GM12878 (cell line): ENCODE measurements around the gene NANOS1. TPM values are rescaled to one million over a fixed set of nuclear protein-coding genes. Genes with fewer than 3 reads are reported as not detected.
A peak's percentile ranks its signal among the peaks of the same experiment; 100 is the strongest.

ENCODE experiments used
- ATF7 ChIP-seq: fragments of 450-650 bp; IDR thresholded peaks from 2 replicates; pipeline ENCODE4 v1.6.1; 2016; ENCODE audit warnings: low read depth, mild to moderate bottlenecking
- CUX1 ChIP-seq: IDR thresholded peaks from 2 replicates; pipeline ENCODE4 v1.6.1; 2012; ENCODE audit warnings: improper control_type of control experiment, low read depth, low read length; ENCODE audit not compliant: insufficient replicate concordance
- DPF2 ChIP-seq: fragments of 450-650 bp; IDR thresholded peaks from 2 replicates; pipeline ENCODE4 v1.6.1; 2017; ENCODE audit warnings: mild to moderate bottlenecking
- E4F1 ChIP-seq: fragments of 450-650 bp; IDR thresholded peaks from 2 replicates; pipeline ENCODE4 v1.6.1; 2018; ENCODE audit warnings: borderline replicate concordance, mild to moderate bottlenecking; ENCODE audit not compliant: partially characterized antibody
- FOXM1 ChIP-seq: IDR thresholded peaks from 2 replicates; pipeline ENCODE4 v1.6.1; 2012; ENCODE audit warnings: low read depth, mild to moderate bottlenecking, inconsistent platforms, low read length, moderate library complexity
- GABPA ChIP-seq: IDR thresholded peaks from 2 replicates; pipeline ENCODE4 v1.6.1; 2014; ENCODE audit warnings: antibody characterized with exemption, low read depth, mild to moderate bottlenecking, inconsistent platforms
- GATAD2B ChIP-seq: fragments of 450-650 bp; conservative IDR thresholded peaks from 2 replicates; pipeline ENCODE4 v1.6.1; 2017; ENCODE audit warnings: low read depth, mild to moderate bottlenecking, moderate library complexity
- HCFC1 ChIP-seq: fragments of 150-350 bp; IDR thresholded peaks from 2 replicates; pipeline ENCODE4 v1.6.1; 2014; ENCODE audit warnings: low read length
- JUNB ChIP-seq: IDR thresholded peaks from 2 replicates; pipeline ENCODE4 v1.6.1; 2016; ENCODE audit warnings: antibody characterized with exemption, mild to moderate bottlenecking
- MEF2B ChIP-seq: fragments of 450-650 bp; IDR thresholded peaks from 2 replicates; pipeline ENCODE4 v1.6.1; 2018; ENCODE audit warnings: mild to moderate bottlenecking, moderate library complexity; ENCODE audit not compliant: partially characterized antibody, poor library complexity, severe bottlenecking
- NFIC ChIP-seq: IDR thresholded peaks from 2 replicates; pipeline ENCODE4 v1.6.1; 2012; ENCODE audit warnings: low read depth, mild to moderate bottlenecking, inconsistent platforms, low read length, moderate library complexity
- PAX5 ChIP-seq: IDR thresholded peaks from 2 replicates; pipeline ENCODE4 v1.6.1; 2011; ENCODE audit warnings: low read depth, low read length, borderline replicate concordance
- PBX3 ChIP-seq: IDR thresholded peaks from 2 replicates; pipeline ENCODE4 v1.6.1; 2011; ENCODE audit warnings: mild to moderate bottlenecking, low read depth, low read length, moderate library complexity; ENCODE audit not compliant: insufficient replicate concordance
- SREBF2 ChIP-seq: IDR thresholded peaks from 2 replicates; pipeline ENCODE4 v1.6.1; 2012; ENCODE audit warnings: mild to moderate bottlenecking, low read length
- SRF ChIP-seq, 2 experiments: IDR thresholded peaks; 2 replicates each; pipeline ENCODE4 v1.6.1; 2011; ENCODE audit warnings: low read depth in 2 of 2, low read length in 2 of 2, mild to moderate bottlenecking in 1 of 2, moderate library complexity in 1 of 2
- SUZ12 ChIP-seq: fragments of 200-600 bp; sonication (generic); IDR thresholded peaks from one replicate; pipeline ENCODE4 v1.6.1; 2018; ENCODE audit warnings: antibody characterized with exemption, mild to moderate bottlenecking; ENCODE audit not compliant: unreplicated experiment
- WRNIP1 ChIP-seq: IDR thresholded peaks from 2 replicates; pipeline ENCODE4 v1.6.1; 2011; ENCODE audit warnings: low read depth, low read length, improper control_type of control experiment, borderline replicate concordance
- YY1 ChIP-seq: IDR thresholded peaks from 2 replicates; pipeline ENCODE4 v1.6.1; 2011; ENCODE audit warnings: low read depth, mild to moderate bottlenecking, low read length
- polyA plus RNA-seq, 11 experiments: library from polyadenylated mRNA; depleted of rRNA in 4 of 11; unstranded in 6 of 11; stranded (reverse) in 5 of 11; fragments of >200 nt; fragmentation: Nextera tagmentation in 4 of 11; fragmentation: Illumina TruSeq in 1 of 11; extraction: Ambion mirVana in 4 of 11; extraction: Trizol in 1 of 11; gene quantifications; 1 replicate in 1 of 11; 2 replicates in 10 of 11; pipeline versions ENCODE4 v1.2.1 to v1.2.3, GENCODE V29; 2011 to 2016; ENCODE audit warnings: inconsistent platforms in 2 of 11, missing spikeins in 2 of 11, low read depth in 1 of 11
- total RNA-seq, 4 experiments: library from RNA; depleted of rRNA in 3 of 4; stranded (reverse); fragments of >200 nt in 3 of 4; fragmentation: Illumina TruSeq in 1 of 4; extraction: Trizol in 1 of 4; gene quantifications; 2 replicates each; pipeline versions ENCODE4 v1.2.1 to v1.2.3, GENCODE V29; 2013 to 2021
- TF ChIP-seq, protein P1 (sequence below): IDR thresholded peaks from 2 replicates; pipeline ENCODE4 v1.6.1; 2011; ENCODE audit warnings: low read depth, mild to moderate bottlenecking, low read length, moderate library complexity, borderline replicate concordance; ENCODE audit errors: extremely low read depth

NANOS1 gene
- total and polyA plus RNA-seq, 10 of the 15 experiments (the other 5 are each of a cell fraction or from before 2014, with no cell fraction given) = 0.03 to 0.55 (median 0.28) TPM; not detected in 2

DNA sequence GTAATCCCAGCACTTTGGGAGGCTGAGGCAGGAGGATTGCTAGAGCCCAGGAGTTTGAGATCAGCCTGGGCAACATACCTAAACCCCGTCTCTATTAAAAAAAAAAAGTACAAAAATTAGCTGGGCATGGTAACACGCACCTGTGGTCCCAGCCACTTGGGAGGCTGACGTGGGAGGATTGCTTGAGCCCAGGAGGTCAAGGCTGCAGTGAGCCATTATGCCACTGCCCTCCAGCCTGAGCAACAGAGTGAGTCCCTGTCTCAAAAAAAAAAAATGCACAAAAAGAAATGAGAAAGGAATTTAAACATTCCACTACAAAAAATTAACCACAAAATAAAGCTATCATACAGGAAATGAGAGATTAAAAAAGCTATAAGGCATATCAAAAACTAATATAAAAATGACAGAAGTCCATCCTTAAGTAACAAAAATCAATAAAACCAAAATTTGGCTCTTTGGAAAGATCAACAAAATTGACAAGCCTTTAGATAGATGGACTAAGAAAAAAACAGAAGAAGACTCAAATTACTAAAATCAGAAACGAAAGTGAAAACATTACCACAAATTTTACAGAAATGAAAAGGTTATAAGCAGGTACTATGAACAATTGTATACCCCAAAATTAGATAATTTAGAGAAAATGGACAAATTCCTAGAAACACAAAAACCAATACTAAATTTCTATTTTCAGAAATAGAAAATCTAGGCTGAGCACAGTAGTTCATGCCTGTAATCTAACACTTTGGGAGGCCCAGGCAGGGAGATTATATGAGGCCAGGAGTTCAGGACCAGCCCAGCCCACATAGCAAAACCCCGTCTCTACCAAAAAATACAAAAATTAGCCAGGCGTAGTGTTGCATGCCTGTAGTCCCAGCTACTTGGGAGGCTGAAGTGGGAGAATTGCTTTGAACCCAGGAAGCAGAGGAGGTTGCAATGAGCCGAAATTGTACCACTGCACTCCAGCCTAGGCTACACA is 42.4 kb upstream of the NANOS1 start (continued):
- TF ChIP-seq JUNB = peak; percentile 96
- peak; percentile 39; the same call in 1 of the 2 replicates for TF ChIP-seq FOXM1
- no peak for TF ChIP-seq HCFC1
- peak; percentile 82 for TF ChIP-seq NFIC
- no peak for TF ChIP-seq SREBF2
- no peak for TF ChIP-seq SRF (IDR thresholded peaks at IDR 0.05; ENCODE audit: low read depth in 2 of 2, low read length in 2 of 2)
- 0 out of 2 replicates have a peak, but pooled peaks have one; percentile 9 for TF ChIP-seq GABPA
- no peak for TF ChIP-seq PAX5
- TF ChIP-seq E4F1 = no peak
- no peak for TF ChIP-seq SUZ12
- TF ChIP-seq CUX1 = peak; percentile 49
- TF ChIP-seq DPF2 = peak; percentile 62; the same call in 1 of the 2 replicates
- TF ChIP-seq, protein P1, sequence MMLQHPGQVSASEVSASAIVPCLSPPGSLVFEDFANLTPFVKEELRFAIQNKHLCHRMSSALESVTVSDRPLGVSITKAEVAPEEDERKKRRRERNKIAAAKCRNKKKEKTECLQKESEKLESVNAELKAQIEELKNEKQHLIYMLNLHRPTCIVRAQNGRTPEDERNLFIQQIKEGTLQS = no peak
- no peak for TF ChIP-seq PBX3
- TF ChIP-seq GATAD2B = no peak
- no peak for TF ChIP-seq WRNIP1
- peak; percentile 50; the same call in 1 of the 2 replicates for TF ChIP-seq ATF7
- no peak for TF ChIP-seq YY1
- peak; percentile 53 for TF ChIP-seq MEF2B
